HG03378 (cell line): ENCODE measurements around the gene NCOA1.

Experiments used
- ATAC-seq: cut with Tn5 transposase; IDR thresholded peaks from one replicate; pipeline ENCODE4 v1.9.1; 2021; ENCODE audit warnings: mild to moderate bottlenecking, moderate library complexity; ENCODE audit not compliant: unreplicated experiment

NCOA1 gene

GRCh38 chr2:24816404-24816803 lies 325.4 kb downstream of the NCOA1 start:
- ATAC-seq, result no peak

- ATAC-seq, result no peak
These were observed 325.8 kb downstream of the NCOA1 start for GRCh38 chr2:24816884-24817283.

- ATAC-seq, result no peak
These were observed 327.7 kb downstream of the NCOA1 start for GRCh38 chr2:24818721-24819167.

GRCh38 chr2:24819442-24820174 lies 328.6 kb downstream of the NCOA1 start:
- ATAC-seq, result no peak

GRCh38 chr2:24820175-24820513 lies 329.1 kb downstream of the NCOA1 start:
- ATAC-seq, result no peak
